ENCODE data around the gene CA5A.
"Not testable (repeated sequence)": the region's sequence is repeated elsewhere in the genome, so short reads cannot be mapped to it uniquely, and the experiment has no call there.

The CA5A gene

GRCh38 chr16:87864331-87864989, 71.9 kb downstream of the CA5A start:
- no peak for DNase-seq

GRCh38 chr16:87863327-87863635, 73.0 kb downstream of the CA5A start:
- not testable (repeated sequence) for DNase-seq

- DNase-seq = not testable (repeated sequence)
Observed at GRCh38 chr16:87862597-87863326, 73.6 kb downstream of the CA5A start.

- not testable (repeated sequence) for DNase-seq
Observed at GRCh38 chr16:87861300-87862099, 74.8 kb downstream of the CA5A start.

- DNase-seq = peak in 1 of 2 experiments; percentile 9
Observed at GRCh38 chr16:87860553-87861299, 75.6 kb downstream of the CA5A start.

- not testable (repeated sequence) for DNase-seq
Observed at GRCh38 chr16:87858151-87858993, 78.0 kb downstream of the CA5A start.

- DNase-seq = no peak
Observed at GRCh38 chr16:87856791-87857228, 79.5 kb downstream of the CA5A start.

GRCh38 chr16:87855852-87856715, 80.2 kb downstream of the CA5A start:
- DNase-seq = peak in 1 of 2 experiments; percentile 10

GRCh38 chr16:87854907-87855683, 81.2 kb downstream of the CA5A start:
- no peak for DNase-seq

GRCh38 chr16:87854053-87854906, 82.0 kb downstream of the CA5A start:
- no peak for DNase-seq

- peak in 1 of 2 experiments; percentile 45 for DNase-seq
Observed at GRCh38 chr16:87853411-87854052, 82.8 kb downstream of the CA5A start.

GRCh38 chr16:87851601-87852000, 84.7 kb downstream of the CA5A start:
- DNase-seq = no peak

- DNase-seq = no peak
Observed at GRCh38 chr16:87851141-87851587, 85.2 kb downstream of the CA5A start.

- DNase-seq = no peak
Observed at GRCh38 chr16:87850009-87851006, 86.0 kb downstream of the CA5A start.

- DNase-seq = no peak
Observed at GRCh38 chr16:87849419-87850008, 86.8 kb downstream of the CA5A start.

- no peak for DNase-seq
Observed at GRCh38 chr16:87848676-87849345, 87.5 kb downstream of the CA5A start.
